NB4 (cell line): ENCODE measurements around the gene CAMSAP1.

Experiments used
- DNase-seq: peaks from one replicate; pipeline ENCODE4 v3.0.0; 2010; ENCODE audit warnings: low read depth
- H3K4me3 ChIP-seq: one replicate; pipeline ENCODE4 v1.5.1; 2011; ENCODE audit warnings: mild to moderate bottlenecking, low read depth, low read length, moderate library complexity
- CTCF ChIP-seq: IDR thresholded peaks from one replicate; pipeline ENCODE4 v1.5.1; 2012; ENCODE audit warnings: low read depth, low read length
- MAX ChIP-seq: IDR thresholded peaks from 2 replicates; pipeline ENCODE4 v1.6.1; 2011; ENCODE audit warnings: low read depth, low read length
- MYC ChIP-seq: IDR thresholded peaks from 2 replicates; pipeline ENCODE4 v1.6.1; 2011; ENCODE audit warnings: low read depth, low read length
- POLR2A ChIP-seq: IDR thresholded peaks from 2 replicates; pipeline ENCODE4 v1.6.1; 2011; ENCODE audit warnings: mild to moderate bottlenecking; ENCODE audit not compliant: insufficient read length; ENCODE audit errors: extremely low read depth

CAMSAP1 gene

GRCh38 chr9:135772702-135773493 lies 134.4 kb downstream of the CAMSAP1 start:
- DNase-seq, result no peak
- no peak for TF ChIP-seq MAX
- no peak for TF ChIP-seq POLR2A
- no peak for TF ChIP-seq MYC
- TF ChIP-seq CTCF, result no peak
- no peak overlapping the region for H3K4me3 ChIP-seq

- H3K4me3 ChIP-seq, result no peak overlapping the region
- no peak for DNase-seq
- TF ChIP-seq CTCF, result no peak
- TF ChIP-seq MYC, result no peak
- no peak for TF ChIP-seq MAX
- TF ChIP-seq POLR2A, result no peak
These were observed 135.2 kb downstream of the CAMSAP1 start for GRCh38 chr9:135772056-135772646.

- DNase-seq, result no peak
- no peak for TF ChIP-seq MAX
- TF ChIP-seq POLR2A, result no peak
- no peak for TF ChIP-seq CTCF
- TF ChIP-seq MYC, result no peak
These were observed 135.8 kb downstream of the CAMSAP1 start for GRCh38 chr9:135771401-135772051.

GRCh38 chr9:135770771-135771170 lies 136.6 kb downstream of the CAMSAP1 start:
- no peak for DNase-seq
- no peak for TF ChIP-seq CTCF
- no peak for TF ChIP-seq POLR2A
- no peak for TF ChIP-seq MYC
- no peak for TF ChIP-seq MAX
- no peak overlapping the region for H3K4me3 ChIP-seq

More at GRCh38 chr9:135771401-135772051, 135.8 kb downstream of the CAMSAP1 start:
- no peak overlapping the region for H3K4me3 ChIP-seq

GRCh38 chr9:135770203-135770535 lies 137.2 kb downstream of the CAMSAP1 start:
- TF ChIP-seq POLR2A (no peak), MAX (no peak), CTCF (no peak), MYC (no peak)
- H3K4me3 ChIP-seq, result no peak overlapping the region
- peak; percentile 35 for DNase-seq
